Iris pigment epithelial cell (primary cell): Measurements from ENCODE around the gene RCN2.

Source experiments
- DNase-seq: peaks from one replicate; pipeline ENCODE4 v3.0.0-alpha.2; 2011; ENCODE audit warnings: low read depth

Gene RCN2

GRCh38 chr15:76994496-76994895, 62.9 kb downstream of the RCN2 start:
- no peak for DNase-seq

- no peak for DNase-seq
Measured at GRCh38 chr15:76994971-76995945, 63.7 kb downstream of the RCN2 start, which contains the start of gene PSTPIP1. PSTPIP1 (plus strand) TSS chr15:76995126; CDS start chr15:76995574, 448 bp downstream.

GRCh38 chr15:76996076-76996525, 64.6 kb downstream of the RCN2 start:
- DNase-seq: no peak

GRCh38 chr15:76996526-76997401, 65.2 kb downstream of the RCN2 start:
- no peak for DNase-seq

GRCh38 chr15:76998663-76999285, 67.2 kb downstream of the RCN2 start:
- no peak for DNase-seq

GRCh38 chr15:76999996-77000395, 68.4 kb downstream of the RCN2 start:
- no peak for DNase-seq

- no peak for DNase-seq
Measured at GRCh38 chr15:77001351-77001750, 69.8 kb downstream of the RCN2 start.

GRCh38 chr15:77001966-77002365, 70.4 kb downstream of the RCN2 start:
- no peak for DNase-seq

GRCh38 chr15:77002436-77002835, 70.9 kb downstream of the RCN2 start:
- no peak for DNase-seq

- no peak for DNase-seq
Measured at GRCh38 chr15:77002954-77003912, 71.7 kb downstream of the RCN2 start.
